ENCODE results near the gene KCNE1.

Gene KCNE1

GRCh38 chr21:34511787-34512455, at the start of gene KCNE1:
Gene KCNE1, minus strand, starts transcription at chr21:34512210. Its CDS starts 62,576 bp downstream, at chr21:34449634.
- TF ChIP-seq CTCF (IDR thresholded peaks at IDR 0.05; ENCODE audit: low read depth, low read length) (no peak), POLR2A (IDR thresholded peaks at IDR 0.05; ENCODE audit: extremely low read depth, insufficient read length) (no peak), MYC (IDR thresholded peaks at IDR 0.05; ENCODE audit: low read depth, low read length) (peak; percentile 50; the same call in 1 of the 2 replicates), MAX (IDR thresholded peaks at IDR 0.05; ENCODE audit: low read depth, low read length) (peak; percentile 37; the same call in 1 of the 2 replicates)
- no peak within 1 kb of the TSS for H3K4me3 ChIP-seq (ENCODE audit: low read depth, low read length)
- DNase-seq (ENCODE audit: low read depth): peak; percentile 86

GRCh38 chr21:34561806-34562205, 49.8 kb upstream of the KCNE1 start:
- TF ChIP-seq CTCF (IDR thresholded peaks at IDR 0.05; ENCODE audit: low read depth, low read length): no peak
- no peak for TF ChIP-seq POLR2A (IDR thresholded peaks at IDR 0.05; ENCODE audit: extremely low read depth, insufficient read length)
- no peak for TF ChIP-seq MYC (IDR thresholded peaks at IDR 0.05; ENCODE audit: low read depth, low read length)
- no peak for TF ChIP-seq MAX (IDR thresholded peaks at IDR 0.05; ENCODE audit: low read depth, low read length)
- no peak overlapping the region for H3K4me3 ChIP-seq (ENCODE audit: low read depth, low read length)
- no peak for DNase-seq (ENCODE audit: low read depth)

GRCh38 chr21:34560609-34561008, 48.6 kb upstream of the KCNE1 start:
- DNase-seq (ENCODE audit: low read depth): no peak
- no peak for TF ChIP-seq MAX (IDR thresholded peaks at IDR 0.05; ENCODE audit: low read depth, low read length)
- no peak for TF ChIP-seq POLR2A (IDR thresholded peaks at IDR 0.05; ENCODE audit: extremely low read depth, insufficient read length)
- no peak for TF ChIP-seq CTCF (IDR thresholded peaks at IDR 0.05; ENCODE audit: low read depth, low read length)
- no peak for TF ChIP-seq MYC (IDR thresholded peaks at IDR 0.05; ENCODE audit: low read depth, low read length)
- no peak overlapping the region for H3K4me3 ChIP-seq (ENCODE audit: low read depth, low read length)

GRCh38 chr21:34560021-34560420, 48.0 kb upstream of the KCNE1 start:
- DNase-seq (ENCODE audit: low read depth): no peak
- no peak overlapping the region for H3K4me3 ChIP-seq (ENCODE audit: low read depth, low read length)
- no peak for TF ChIP-seq MAX (IDR thresholded peaks at IDR 0.05; ENCODE audit: low read depth, low read length)

- no peak overlapping the region for H3K4me3 ChIP-seq (ENCODE audit: low read depth, low read length)
- DNase-seq (ENCODE audit: low read depth): no peak
- no peak for TF ChIP-seq MAX (IDR thresholded peaks at IDR 0.05; ENCODE audit: low read depth, low read length)
- TF ChIP-seq CTCF (IDR thresholded peaks at IDR 0.05; ENCODE audit: low read depth, low read length): no peak
- TF ChIP-seq POLR2A (IDR thresholded peaks at IDR 0.05; ENCODE audit: extremely low read depth, insufficient read length): no peak
- no peak for TF ChIP-seq MYC (IDR thresholded peaks at IDR 0.05; ENCODE audit: low read depth, low read length)
Observed at GRCh38 chr21:34559089-34559631, 47.1 kb upstream of the KCNE1 start.

GRCh38 chr21:34558166-34558565, 46.2 kb upstream of the KCNE1 start:
- no peak for DNase-seq (ENCODE audit: low read depth)
- no peak overlapping the region for H3K4me3 ChIP-seq (ENCODE audit: low read depth, low read length)
- TF ChIP-seq MYC (IDR thresholded peaks at IDR 0.05; ENCODE audit: low read depth, low read length) (no peak), POLR2A (IDR thresholded peaks at IDR 0.05; ENCODE audit: extremely low read depth, insufficient read length) (no peak), MAX (IDR thresholded peaks at IDR 0.05; ENCODE audit: low read depth, low read length) (no peak), CTCF (IDR thresholded peaks at IDR 0.05; ENCODE audit: low read depth, low read length) (no peak)

Measured in NB4 (cell line).